H1 (cell line): ENCODE results near the gene CD96. TPM values are rescaled to one million over a fixed set of nuclear protein-coding genes. Genes with fewer than 3 reads are reported as not detected.

Experiments used
- CTCF ChIA-PET: fragments of 300-600 bp; sonication (Branson Sonifier 250); formaldehyde crosslinking; loops from one replicate; lab custom pipeline; 2021; ENCODE audit not compliant: partially characterized antibody; lab: Charles Lee
- POLR2A ChIA-PET: fragments of 300-600 bp; sonication (Branson Sonifier 250); formaldehyde crosslinking; loops from one replicate; lab custom pipeline; 2021; ENCODE audit warnings: inconsistent platforms; ENCODE audit not compliant: partially characterized antibody; lab: Charles Lee
- DNase-seq, 2 experiments: peaks; one replicate each; pipeline versions ENCODE4 v3.0.0 to v3.0.0-alpha.2; 2010 to 2022; ENCODE audit warnings: low spot score in 2 of 2, low read depth in 1 of 2, mixed read lengths in 1 of 2
- FAIRE-seq: peaks from 2 replicates; lab custom pipeline; 2011; peaks lifted over from hg19 to GRCh38; lab: Jason Lieb, UNC
- H2AFZ ChIP-seq: 2 replicates; pipeline ENCODE4 v1.8.1; 2012; ENCODE audit warnings: low read length, inconsistent platforms
- H2AK5ac ChIP-seq: 2 replicates; pipeline ENCODE4 v1.6.1; 2013; ENCODE audit warnings: low read depth, low read length
- H2BK120ac ChIP-seq: replicated peaks from 2 replicates; pipeline ENCODE3; 2013; ENCODE audit warnings: low read depth, low read length, inconsistent platforms
- H2BK12ac ChIP-seq: 2 replicates; pipeline ENCODE4 v1.6.1; 2013; ENCODE audit warnings: low read depth, low read length
- H2BK15ac ChIP-seq: 2 replicates; pipeline ENCODE4 v1.6.1; 2013; ENCODE audit warnings: low read length
- H2BK20ac ChIP-seq: 2 replicates; pipeline ENCODE4 v1.6.1; 2013; ENCODE audit warnings: low read length
- H2BK5ac ChIP-seq: 2 replicates; pipeline ENCODE4 v1.6.1; 2013; ENCODE audit warnings: low read depth, low read length
- H3K14ac ChIP-seq: 2 replicates; pipeline ENCODE4 v1.6.1; 2013; ENCODE audit warnings: inconsistent platforms; ENCODE audit not compliant: insufficient read length
- H3K18ac ChIP-seq: 2 replicates; pipeline ENCODE4 v1.6.1; 2013; ENCODE audit warnings: low read length; ENCODE audit errors: extremely low read depth
- H3K23ac ChIP-seq: 2 replicates; pipeline ENCODE4 v1.6.1; 2013; ENCODE audit warnings: inconsistent platforms; ENCODE audit not compliant: insufficient read length
- H3K23me2 ChIP-seq: 2 replicates; pipeline ENCODE4 v1.6.1; 2013; ENCODE audit warnings: low read depth, low read length
- H3K27ac ChIP-seq: 2 replicates; pipeline ENCODE4 v1.6.1; 2011; ENCODE audit warnings: low read depth, low read length, inconsistent platforms
- H3K27me3 ChIP-seq, 4 experiments: replicated peaks in 1 of 4; 1 replicate in 1 of 4; 2 replicates in 3 of 4; pipeline versions ENCODE4 v1.6.1 to v1.8.1; 2011 to 2013; ENCODE audit warnings: low read length in 3 of 4, mild to moderate bottlenecking in 3 of 4, inconsistent platforms in 2 of 4, mixed read lengths in 2 of 4, moderate library complexity in 1 of 4; ENCODE audit not compliant: control insufficient read depth in 3 of 4, insufficient read depth in 3 of 4; ENCODE audit errors: extremely low read depth in 1 of 4
- H3K36me3 ChIP-seq, 4 experiments: 2 replicates each; pipeline versions ENCODE4 v1.6.1 to v1.8.1; 2011 to 2013; ENCODE audit warnings: mild to moderate bottlenecking in 4 of 4, low read length in 3 of 4, moderate library complexity in 2 of 4, control low read depth in 1 of 4, inconsistent platforms in 1 of 4; ENCODE audit not compliant: insufficient read depth in 4 of 4, control insufficient read depth in 2 of 4
- H3K4ac ChIP-seq: replicated peaks from 2 replicates; pipeline ENCODE3; 2013; ENCODE audit warnings: low read length, low read depth, mixed read lengths, inconsistent platforms; ENCODE audit not compliant: insufficient read length
- H3K4me1 ChIP-seq, 4 experiments: replicated peaks in 1 of 4; 1 replicate in 1 of 4; 2 replicates in 3 of 4; pipeline versions ENCODE4 v1.6.1 to v1.8.1; 2011 to 2013; ENCODE audit warnings: low read length in 3 of 4, inconsistent platforms in 2 of 4, mixed read lengths in 1 of 4; ENCODE audit not compliant: insufficient read depth in 4 of 4, control insufficient read depth in 3 of 4
- H3K4me2 ChIP-seq, 2 experiments: 2 replicates each; pipeline versions ENCODE4 v1.6.1 to v1.8.1; 2011 to 2013; ENCODE audit warnings: low read depth in 2 of 2, low read length in 2 of 2, control low read depth in 1 of 2, inconsistent platforms in 1 of 2, mild to moderate bottlenecking in 1 of 2; ENCODE audit not compliant: insufficient read depth in 1 of 2
- H3K4me3 ChIP-seq, 4 experiments: fragments of 200-600, 300-600 bp in 1 of 4; sonication (generic), shearing (Covaris generic), sonication (Bioruptor Twin) in 1 of 4; 2 replicates each; pipeline versions ENCODE4 v1.5.1 to v1.8.1; 2011 to 2016; ENCODE audit warnings: low read length in 4 of 4, low read depth in 3 of 4, control low read depth in 2 of 4, inconsistent platforms in 2 of 4, mild to moderate bottlenecking in 2 of 4, mixed read lengths in 1 of 4, moderate library complexity in 1 of 4; ENCODE audit not compliant: insufficient read depth in 2 of 4; ENCODE audit errors: extremely low read depth in 1 of 4
- H3K56ac ChIP-seq: replicated peaks from 2 replicates; pipeline ENCODE3; 2013; ENCODE audit warnings: low read depth, mild to moderate bottlenecking, mixed read lengths, low read length, inconsistent platforms; ENCODE audit not compliant: insufficient read length
- H3K79me1 ChIP-seq: 2 replicates; pipeline ENCODE4 v1.6.1; 2013; ENCODE audit warnings: low read depth, low read length, control low read depth
- H3K79me2 ChIP-seq, 2 experiments: 2 replicates each; pipeline versions ENCODE4 v1.6.1 to v1.8.1; 2012 to 2013; ENCODE audit warnings: low read length in 2 of 2, mild to moderate bottlenecking in 2 of 2, inconsistent platforms in 1 of 2; ENCODE audit not compliant: insufficient read depth in 2 of 2, control insufficient read depth in 1 of 2
- H3K9ac ChIP-seq, 4 experiments: replicated peaks in 1 of 4; 1 replicate in 1 of 4; 2 replicates in 3 of 4; pipeline versions ENCODE4 v1.6.1 to v1.8.1; 2011 to 2013; ENCODE audit warnings: low read depth in 3 of 4, low read length in 3 of 4, control low read depth in 2 of 4, mild to moderate bottlenecking in 2 of 4, moderate library complexity in 2 of 4, inconsistent platforms in 1 of 4; ENCODE audit errors: extremely low read depth in 1 of 4
- H3K9me3 ChIP-seq, 2 experiments: 2 replicates each; pipeline versions ENCODE4 v1.6.1 to v1.8.1; 2012 to 2013; ENCODE audit warnings: mild to moderate bottlenecking in 2 of 2, moderate library complexity in 2 of 2, control low read depth in 1 of 2, inconsistent platforms in 1 of 2, low read depth in 1 of 2, low read length in 1 of 2, mixed read lengths in 1 of 2; ENCODE audit not compliant: insufficient read depth in 2 of 2
- H4K20me1 ChIP-seq, 2 experiments: replicated peaks in 1 of 2; 2 replicates each; pipeline versions ENCODE3 to v1.8.1; 2011 to 2013; ENCODE audit warnings: inconsistent platforms in 2 of 2, low read length in 2 of 2, mild to moderate bottlenecking in 1 of 2; ENCODE audit not compliant: insufficient read depth in 2 of 2, control insufficient read depth in 1 of 2
- H4K5ac ChIP-seq: 2 replicates; pipeline ENCODE4 v1.6.1; 2013; ENCODE audit warnings: low read length, low read depth, mixed read lengths, inconsistent platforms; ENCODE audit not compliant: insufficient read length
- H4K8ac ChIP-seq: 2 replicates; pipeline ENCODE4 v1.8.0; 2013; ENCODE audit warnings: mild to moderate bottlenecking, moderate library complexity, low read length, inconsistent platforms; ENCODE audit not compliant: insufficient read depth; ENCODE audit errors: extremely low read depth
- H4K91ac ChIP-seq: replicated peaks from 2 replicates; pipeline ENCODE3; 2013; ENCODE audit warnings: low read length, mixed read lengths, inconsistent platforms; ENCODE audit not compliant: insufficient read length
- ASH2L ChIP-seq: fragments of 200-600, 300-600 bp; sonication (generic); IDR thresholded peaks from one replicate; pipeline ENCODE4 v1.7.1; 2017; ENCODE audit warnings: low read length
- ATF2 ChIP-seq: IDR thresholded peaks from 2 replicates; pipeline ENCODE4 v1.6.1; 2012; ENCODE audit warnings: low read length, inconsistent platforms
- CHD1 ChIP-seq: IDR thresholded peaks from 2 replicates; pipeline ENCODE4 v1.6.1; 2012; ENCODE audit warnings: low read depth, low read length, improper control_type of control experiment
- CTCF ChIP-seq, 3 experiments: IDR thresholded peaks; 1 replicate in 2 of 3; 2 replicates in 1 of 3; pipeline versions ENCODE4 v1.5.1 to v1.6.1; 2011; ENCODE audit warnings: low read length in 3 of 3, mild to moderate bottlenecking in 3 of 3, inconsistent platforms in 2 of 3, low read depth in 1 of 3, moderate library complexity in 1 of 3; ENCODE audit not compliant: insufficient read depth in 1 of 3; ENCODE audit errors: control extremely low read depth in 1 of 3
- GABPA ChIP-seq: IDR thresholded peaks from 2 replicates; pipeline ENCODE4 v1.6.1; 2011; ENCODE audit warnings: mild to moderate bottlenecking, low read length, moderate library complexity, borderline replicate concordance; ENCODE audit not compliant: insufficient read depth
- POU5F1 ChIP-seq: IDR thresholded peaks from 2 replicates; pipeline ENCODE4 v1.6.1; 2011; ENCODE audit warnings: low read depth, mild to moderate bottlenecking, low read length, moderate library complexity
- RAD21 ChIP-seq, 2 experiments: IDR thresholded peaks in 1 of 2; conservative IDR thresholded peaks in 1 of 2; 2 replicates each; pipeline ENCODE4 v1.6.1; 2011; ENCODE audit warnings: low read depth in 2 of 2, low read length in 2 of 2, improper control_type of control experiment in 1 of 2, inconsistent platforms in 1 of 2, mild to moderate bottlenecking in 1 of 2, moderate library complexity in 1 of 2
- RXRA ChIP-seq: IDR thresholded peaks from 2 replicates; pipeline ENCODE4 v1.6.1; 2011; ENCODE audit warnings: low read depth, mild to moderate bottlenecking, low read length, moderate library complexity; ENCODE audit not compliant: insufficient read depth
- WGBS, 2 experiments: shearing (Covaris generic) in 1 of 2; methylation state at CpG; one replicate each; pipeline versions ENCODE4 v1.1.6 to v1.1.7; 2013 to 2015; ENCODE audit warnings: low lambda C conversion rate in 2 of 2, mixed read lengths in 2 of 2, inconsistent platforms in 1 of 2, low coverage in 1 of 2, missing lambda C conversion rate in 1 of 2; ENCODE audit not compliant: insufficient replicate concordance in 2 of 2, insufficient coverage in 1 of 2, insufficient read length in 1 of 2; ENCODE audit errors: extremely low coverage in 1 of 2, missing lambda C conversion rate in 1 of 2; 5-methylcytosine and 5-hydroxymethylcytosine counted together
- polyA plus RNA-seq, 7 experiments: library from polyadenylated mRNA; depleted of rRNA in 3 of 7; stranded (reverse) in 5 of 7; unstranded in 2 of 7; fragments of >200 nt in 5 of 7; fragments of 200-250 nt in 2 of 7; gene quantifications; 1 replicate in 5 of 7; 2 replicates in 1 of 7; 4 replicates in 1 of 7; pipeline versions ENCODE4 v1.2.1 to v1.2.3, GENCODE V29; 2011 to 2013; ENCODE audit warnings: missing spikeins in 2 of 7, mixed read lengths in 2 of 7
- total RNA-seq: library from RNA; stranded (reverse); fragmentation: NEBNext Ultra II Directional; extraction: Animal tissue kit (Norgen Biotek cat#: 25700); gene quantifications from 2 replicates; pipeline ENCODE4 v1.2.1, GENCODE V29; 2021

Gene CD96
- total and polyA plus RNA-seq, 2 of the 8 experiments (the other 6 are each of a cell fraction or from before 2014, with no cell fraction given): not detected

GRCh38 chr3:111610612-111611054 lies 68.6 kb downstream of the CD96 start:
- H3K27ac ChIP-seq: no peak overlapping the region
- H3K18ac ChIP-seq: no peak overlapping the region
- H2BK120ac ChIP-seq: no peak overlapping the region
- no peak overlapping the region for H4K5ac ChIP-seq
- H3K4me3 ChIP-seq: no peak overlapping the region
- 89% methylated on average over 8 of the region's 8 CpGs; no CpG with 5 or more reads in 1 of the 2 experiments for WGBS, 2 experiments
- no peak overlapping the region for H4K8ac ChIP-seq
- H2BK12ac ChIP-seq: no peak overlapping the region
- H3K9ac ChIP-seq: no peak overlapping the region
- DNase-seq (no peak), FAIRE-seq (no peak)
- CTCF ChIA-PET: interaction anchor here (1.1 kb wide), 1 partner anchor 15 kb away, joined by 3 read pairs; the partner anchor contains the start of gene ZBED2
- H2BK5ac ChIP-seq: no peak overlapping the region
- POLR2A ChIA-PET: no interaction called here
- H2AFZ ChIP-seq: no peak overlapping the region
- no peak overlapping the region for H3K4me2 ChIP-seq
- H3K36me3 ChIP-seq: no peaks in the 10 kb centered on the region
- H3K27me3 ChIP-seq: no peaks in the 10 kb centered on the region
- TF ChIP-seq ASH2L: no peak
- TF ChIP-seq RAD21 (IDR thresholded peaks at IDR 0.05 in 1 of 2, conservative IDR thresholded peaks at IDR 0.05 in 1 of 2; ENCODE audit: low read depth in 2 of 2, low read length in 2 of 2): no peak
- TF ChIP-seq GABPA: no peak
- TF ChIP-seq ATF2: no peak
- no peak for TF ChIP-seq POU5F1
- TF ChIP-seq CHD1: no peak
- no peak for TF ChIP-seq RXRA
- no peak for TF ChIP-seq CTCF (IDR thresholded peaks at IDR 0.05; ENCODE audit: control extremely low read depth in 1 of 3, insufficient read depth in 1 of 3, low read depth in 1 of 3, low read length in 3 of 3)
- no peaks in the 10 kb centered on the region for H3K23me2 ChIP-seq
- H3K23ac ChIP-seq: no peak overlapping the region
- no peaks in the 10 kb centered on the region for H3K79me1 ChIP-seq
- no peaks in the 10 kb centered on the region for H3K4me1 ChIP-seq
- no peak overlapping the region for H3K4ac ChIP-seq
- H2BK20ac ChIP-seq: no peak overlapping the region
- no peaks in the 10 kb centered on the region for H4K20me1 ChIP-seq
- H2AK5ac ChIP-seq: no peak overlapping the region
- H3K14ac ChIP-seq: no peak overlapping the region
- no peaks in the 10 kb centered on the region for H3K9me3 ChIP-seq
- no peak overlapping the region for H2BK15ac ChIP-seq
- no peak overlapping the region for H4K91ac ChIP-seq
- no peaks in the 10 kb centered on the region for H3K79me2 ChIP-seq
- H3K56ac ChIP-seq: no peak overlapping the region
